Measurements from ENCODE around the gene ERCC1. TPM values are rescaled to one million over a fixed set of nuclear protein-coding genes. Genes with fewer than 3 reads are reported as not detected.
A peak's percentile ranks its signal among the peaks of the same experiment; 100 is the strongest.

The ERCC1 gene
- total and polyA plus RNA-seq, 2 of the 13 experiments (the other 11 are each of a cell fraction or from before 2014, with no cell fraction given): 40.0 to 66.4 TPM

GRCh38 chr19:45439569-45440258 lies 16.0 kb upstream of the ERCC1 start (continued):
- TF ChIP-seq GLMP (CRISPR knock-in tag; IDR thresholded peaks at IDR 0.05; ENCODE audit: borderline replicate concordance) (no peak), ERF (CRISPR knock-in tag; IDR thresholded peaks at IDR 0.05) (no peak), RNF2 (conservative IDR thresholded peaks at IDR 0.05; ENCODE audit: low read depth) (no peak), CREB3 (CRISPR knock-in tag; IDR thresholded peaks at IDR 0.05) (no peak), JUND (CRISPR knock-in tag; IDR thresholded peaks at IDR 0.05) (no peak), SATB2 (CRISPR knock-in tag; IDR thresholded peaks at IDR 0.05) (no peak), UBTF (CRISPR knock-in tag; IDR thresholded peaks at IDR 0.05) (peak; percentile 42; the same call in 1 of the 2 replicates), HMGXB4 (CRISPR knock-in tag; IDR thresholded peaks at IDR 0.05; ENCODE audit: borderline replicate concordance in 1 of 2, low read depth in 1 of 2) (peak; percentile 89 to 94), PHF8 (CRISPR knock-in tag; IDR thresholded peaks at IDR 0.05) (no peak), BRCA1 (CRISPR knock-in tag; IDR thresholded peaks at IDR 0.05) (no peak), SRSF4 (IDR thresholded peaks at IDR 0.05; ENCODE audit: low read depth, low read length, poor library complexity, severe bottlenecking) (no peak), ZNF75D (CRISPR knock-in tag; IDR thresholded peaks at IDR 0.05; ENCODE audit: borderline replicate concordance) (no peak), ZBTB46 (CRISPR knock-in tag; IDR thresholded peaks at IDR 0.05; ENCODE audit: borderline replicate concordance) (no peak), ZNF891 (CRISPR knock-in tag; IDR thresholded peaks at IDR 0.05) (no peak), ZNF251 (CRISPR knock-in tag; IDR thresholded peaks at IDR 0.05) (no peak), NFE2L2 (IDR thresholded peaks at IDR 0.05; ENCODE audit: low read length) (no peak), ZBED4 (CRISPR knock-in tag; IDR thresholded peaks at IDR 0.05; ENCODE audit: borderline replicate concordance) (no peak)
